Suprapubic skin (tissue), 4 donors: ENCODE data around the gene HS3ST3B1.

Experiments
- CTCF ChIP-seq, 2 donors: fragments of 200-600 bp in 1 of 2; fragments of 450-650 bp in 1 of 2; sonication (generic) in 1 of 2; IDR thresholded peaks; one replicate each; pipeline ENCODE4 v1.5.1; 2016 to 2019; ENCODE audit warnings: antibody characterized with exemption in 2 of 2, mild to moderate bottlenecking in 1 of 2, moderate library complexity in 1 of 2
- EP300 ChIP-seq: sonication (generic); formaldehyde crosslinking; IDR thresholded peaks from one replicate; pipeline ENCODE4 v1.6.1; 2017; ENCODE audit warnings: antibody characterized with exemption
- POLR2A ChIP-seq, 2 donors: fragments of 450-650 bp; IDR thresholded peaks; one replicate each; pipeline ENCODE4 v1.6.1; 2017; ENCODE audit warnings: antibody characterized with exemption in 2 of 2, mild to moderate bottlenecking in 2 of 2, moderate library complexity in 2 of 2
- POLR2AphosphoS5 ChIP-seq, 3 donors: sonication (generic); formaldehyde crosslinking; IDR thresholded peaks; one replicate each; pipeline ENCODE4 v1.6.1; 2017; ENCODE audit warnings: antibody characterized with exemption in 3 of 3

DNA sequence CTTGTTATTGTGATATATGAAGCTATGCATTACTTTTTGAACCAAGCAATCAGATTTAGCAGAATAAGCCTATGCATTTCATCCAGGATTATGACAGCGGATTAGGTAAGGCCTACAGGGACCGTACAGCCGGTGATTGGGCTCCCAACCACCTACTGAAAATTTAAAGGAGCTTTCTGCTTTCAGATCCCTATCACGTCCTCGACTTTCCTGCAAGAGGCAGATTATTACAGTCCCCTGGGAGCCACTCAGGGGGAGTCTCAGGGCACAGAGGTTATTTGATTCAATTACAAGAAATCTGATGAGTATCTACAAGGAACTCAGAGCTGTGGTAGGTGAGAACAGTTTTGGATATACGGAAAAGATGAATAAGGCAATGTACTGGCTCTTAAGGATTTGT is 80.7 kb downstream of the HS3ST3B1 start:
- no peak for TF ChIP-seq CTCF (IDR thresholded peaks at IDR 0.05)
- TF ChIP-seq POLR2A (IDR thresholded peaks at IDR 0.05): no peak
- TF ChIP-seq EP300: no peak
- no peak for TF ChIP-seq POLR2AphosphoS5 (IDR thresholded peaks at IDR 0.05)
